Measurements from ENCODE around the gene GJB2.

Gene GJB2

GRCh38 chr13:20141238-20142022, 51.3 kb downstream of the GJB2 start:
- DNase-seq (ENCODE audit: low read depth), result no peak

GRCh38 chr13:20140487-20140886, 52.3 kb downstream of the GJB2 start:
- no peak for DNase-seq (ENCODE audit: low read depth)

GRCh38 chr13:20137875-20138274, 54.9 kb downstream of the GJB2 start:
- DNase-seq (ENCODE audit: low read depth), result no peak
